HEK293 (cell line): ENCODE data around the gene ITGB1.

ENCODE experiments used
- HOXC10 ChIP-seq: sonication (generic); formaldehyde crosslinking; IDR thresholded peaks from 2 replicates; pipeline ENCODE4 v1.8.1; 2023; ENCODE audit warnings: mild to moderate bottlenecking, missing genetic modification reagents
- INSM2 ChIP-seq: fragments of 450-650 bp; formaldehyde crosslinking; IDR thresholded peaks from 2 replicates; pipeline ENCODE4 v1.5.1; 2016; ENCODE audit warnings: missing biosample characterization, missing genetic modification characterization
- KLF7 ChIP-seq: fragments of 450-650 bp; formaldehyde crosslinking; IDR thresholded peaks from 2 replicates; pipeline ENCODE4 v1.5.1; 2016; ENCODE audit warnings: missing biosample characterization, missing genetic modification characterization, borderline replicate concordance
- PRDM6 ChIP-seq: fragments of 450-650 bp; formaldehyde crosslinking; IDR thresholded peaks from 2 replicates; pipeline ENCODE4 v1.5.1; 2017; ENCODE audit warnings: missing biosample characterization, missing genetic modification characterization
- SP2 ChIP-seq: fragments of 450-650 bp; formaldehyde crosslinking; IDR thresholded peaks from 2 replicates; pipeline ENCODE4 v1.5.1; 2016; ENCODE audit warnings: missing biosample characterization, missing genetic modification characterization
- ZBTB17 ChIP-seq: fragments of 450-650 bp; formaldehyde crosslinking; IDR thresholded peaks from 2 replicates; pipeline ENCODE4 v1.5.1; 2016; ENCODE audit warnings: missing biosample characterization, missing genetic modification characterization
- ZBTB21 ChIP-seq: fragments of 450-650 bp; formaldehyde crosslinking; IDR thresholded peaks from 2 replicates; pipeline ENCODE4 v1.5.1; 2017; ENCODE audit warnings: missing biosample characterization, missing genetic modification characterization
- ZFHX2 ChIP-seq: fragments of 450-650 bp; formaldehyde crosslinking; conservative IDR thresholded peaks from 2 replicates; pipeline ENCODE4 v1.5.1; 2016; ENCODE audit warnings: missing biosample characterization, missing genetic modification characterization
- ZFP69B ChIP-seq: fragments of 450-650 bp; formaldehyde crosslinking; IDR thresholded peaks from 2 replicates; pipeline ENCODE4 v1.5.1; 2016; ENCODE audit warnings: missing biosample characterization, missing genetic modification characterization
- ZNF24 ChIP-seq: fragments of 450-650 bp; formaldehyde crosslinking; IDR thresholded peaks from 2 replicates; pipeline ENCODE4 v1.5.1; 2016; ENCODE audit warnings: missing biosample characterization, missing genetic modification characterization
- ZNF266 ChIP-seq: fragments of 450-650 bp; formaldehyde crosslinking; IDR thresholded peaks from 2 replicates; pipeline ENCODE4 v1.5.1; 2016; ENCODE audit warnings: missing biosample characterization, missing genetic modification characterization, low read depth
- ZNF292 ChIP-seq: fragments of 450-650 bp; formaldehyde crosslinking; IDR thresholded peaks from 2 replicates; pipeline ENCODE4 v1.5.1; 2016; ENCODE audit warnings: low read depth, missing biosample characterization, missing genetic modification characterization, borderline replicate concordance
- ZNF302 ChIP-seq: fragments of 450-650 bp; formaldehyde crosslinking; IDR thresholded peaks from 2 replicates; pipeline ENCODE4 v1.5.1; 2016; ENCODE audit warnings: missing biosample characterization, missing genetic modification characterization, low read depth
- ZNF366 ChIP-seq: fragments of 450-650 bp; formaldehyde crosslinking; conservative IDR thresholded peaks from 2 replicates; pipeline ENCODE4 v1.5.1; 2016; ENCODE audit warnings: missing biosample characterization, missing genetic modification characterization
- ZNF37A ChIP-seq: fragments of 450-650 bp; IDR thresholded peaks from 2 replicates; pipeline ENCODE4 v1.5.1; 2018; ENCODE audit warnings: missing biosample characterization, missing genetic modification characterization
- ZNF391 ChIP-seq: fragments of 450-650 bp; formaldehyde crosslinking; IDR thresholded peaks from 2 replicates; pipeline ENCODE4 v1.5.1; 2016; ENCODE audit warnings: low read depth, missing biosample characterization, missing genetic modification characterization, borderline replicate concordance
- ZNF404 ChIP-seq: fragments of 450-650 bp; formaldehyde crosslinking; IDR thresholded peaks from 2 replicates; pipeline ENCODE4 v1.5.1; 2017; ENCODE audit warnings: missing biosample characterization, missing genetic modification characterization
- ZNF426 ChIP-seq: fragments of 450-650 bp; formaldehyde crosslinking; IDR thresholded peaks from 2 replicates; pipeline ENCODE4 v1.5.1; 2017; ENCODE audit warnings: missing biosample characterization, missing genetic modification characterization, mild to moderate bottlenecking, inconsistent platforms, moderate library complexity
- ZNF501 ChIP-seq: fragments of 450-650 bp; formaldehyde crosslinking; IDR thresholded peaks from 2 replicates; pipeline ENCODE4 v1.5.1; 2016; ENCODE audit warnings: missing biosample characterization, missing genetic modification characterization
- ZNF585B ChIP-seq: fragments of 450-650 bp; formaldehyde crosslinking; IDR thresholded peaks from 2 replicates; pipeline ENCODE4 v1.5.1; 2016; ENCODE audit warnings: missing biosample characterization, missing genetic modification characterization
- ZNF600 ChIP-seq: fragments of 450-650 bp; formaldehyde crosslinking; IDR thresholded peaks from 2 replicates; pipeline ENCODE4 v1.5.1; 2016; ENCODE audit warnings: missing biosample characterization, missing genetic modification characterization
- ZNF658 ChIP-seq: fragments of 450-650 bp; formaldehyde crosslinking; IDR thresholded peaks from 2 replicates; pipeline ENCODE4; 2016; ENCODE audit warnings: missing biosample characterization, missing genetic modification characterization
- ZNF785 ChIP-seq: fragments of 450-650 bp; formaldehyde crosslinking; IDR thresholded peaks from 2 replicates; pipeline ENCODE4 v1.5.1; 2016; ENCODE audit warnings: missing biosample characterization, missing genetic modification characterization
- ZNF792 ChIP-seq: fragments of 450-650 bp; formaldehyde crosslinking; IDR thresholded peaks from 2 replicates; pipeline ENCODE4 v1.5.1; 2016; ENCODE audit warnings: missing biosample characterization, missing genetic modification characterization
- ZSCAN4 ChIP-seq: fragments of 450-650 bp; formaldehyde crosslinking; IDR thresholded peaks from 2 replicates; pipeline ENCODE4 v1.5.1; 2017; ENCODE audit warnings: missing biosample characterization, missing genetic modification characterization
- TF ChIP-seq, protein P1 (sequence below): fragments of 450-650 bp; IDR thresholded peaks from 2 replicates; pipeline ENCODE4 v1.5.1; 2018; ENCODE audit warnings: missing biosample characterization, mild to moderate bottlenecking, missing genetic modification characterization
- TF ChIP-seq, protein P2 (sequence below): fragments of 450-650 bp; formaldehyde crosslinking; IDR thresholded peaks from 2 replicates; pipeline ENCODE4 v1.5.1; 2016; ENCODE audit warnings: missing biosample characterization, missing genetic modification characterization, low read depth
- TF ChIP-seq, protein P3 (sequence below): fragments of 450-650 bp; formaldehyde crosslinking; IDR thresholded peaks from 2 replicates; pipeline ENCODE4 v1.5.1; 2016; ENCODE audit warnings: missing biosample characterization, missing genetic modification characterization

ITGB1 gene

GRCh38 chr10:32951111-32951510 is 6.9 kb downstream of the ITGB1 start (continued):
- TF ChIP-seq ZBTB17 (tag by site-specific recombination) (0 out of 2 replicates have a peak, but pooled peaks have one; percentile 9), ZNF792 (tag by site-specific recombination) (no peak), ZNF404 (tag by site-specific recombination) (no peak), ZNF292 (no peak), ZNF600 (tag by site-specific recombination) (no peak; the same call in 1 of the 2 replicates), ZSCAN4 (tag by site-specific recombination) (no peak), ZNF37A (tag by site-specific recombination) (no peak), KLF7 (tag by site-specific recombination) (no peak), ZFP69B (tag by site-specific recombination) (no peak), PRDM6 (tag by site-specific recombination) (peak; percentile 63), ZNF426 (tag by site-specific recombination) (no peak), ZFHX2 (tag by site-specific recombination) (no peak), ZNF266 (tag by site-specific recombination) (no peak), SP2 (tag by site-specific recombination) (no peak), ZNF501 (tag by site-specific recombination) (no peak), ZNF658 (no peak), ZNF24 (tag by site-specific recombination) (no peak), ZNF585B (tag by site-specific recombination) (no peak), INSM2 (tag by site-specific recombination) (no peak), HOXC10 (no peak), ZNF785 (tag by site-specific recombination) (no peak), ZNF366 (tag by site-specific recombination) (peak; percentile 3; the same call in 1 of the 2 replicates), ZNF302 (tag by site-specific recombination) (no peak), ZBTB21 (tag by site-specific recombination) (no peak), ZNF391 (tag by site-specific recombination) (no peak)
- TF ChIP-seq, protein P1, sequence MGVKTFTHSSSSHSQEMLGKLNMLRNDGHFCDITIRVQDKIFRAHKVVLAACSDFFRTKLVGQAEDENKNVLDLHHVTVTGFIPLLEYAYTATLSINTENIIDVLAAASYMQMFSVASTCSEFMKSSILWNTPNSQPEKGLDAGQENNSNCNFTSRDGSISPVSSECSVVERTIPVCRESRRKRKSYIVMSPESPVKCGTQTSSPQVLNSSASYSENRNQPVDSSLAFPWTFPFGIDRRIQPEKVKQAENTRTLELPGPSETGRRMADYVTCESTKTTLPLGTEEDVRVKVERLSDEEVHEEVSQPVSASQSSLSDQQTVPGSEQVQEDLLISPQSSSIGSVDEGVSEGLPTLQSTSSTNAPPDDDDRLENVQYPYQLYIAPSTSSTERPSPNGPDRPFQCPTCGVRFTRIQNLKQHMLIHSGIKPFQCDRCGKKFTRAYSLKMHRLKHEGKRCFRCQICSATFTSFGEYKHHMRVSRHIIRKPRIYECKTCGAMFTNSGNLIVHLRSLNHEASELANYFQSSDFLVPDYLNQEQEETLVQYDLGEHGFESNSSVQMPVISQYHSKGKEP, result no peak
- TF ChIP-seq, protein P2, sequence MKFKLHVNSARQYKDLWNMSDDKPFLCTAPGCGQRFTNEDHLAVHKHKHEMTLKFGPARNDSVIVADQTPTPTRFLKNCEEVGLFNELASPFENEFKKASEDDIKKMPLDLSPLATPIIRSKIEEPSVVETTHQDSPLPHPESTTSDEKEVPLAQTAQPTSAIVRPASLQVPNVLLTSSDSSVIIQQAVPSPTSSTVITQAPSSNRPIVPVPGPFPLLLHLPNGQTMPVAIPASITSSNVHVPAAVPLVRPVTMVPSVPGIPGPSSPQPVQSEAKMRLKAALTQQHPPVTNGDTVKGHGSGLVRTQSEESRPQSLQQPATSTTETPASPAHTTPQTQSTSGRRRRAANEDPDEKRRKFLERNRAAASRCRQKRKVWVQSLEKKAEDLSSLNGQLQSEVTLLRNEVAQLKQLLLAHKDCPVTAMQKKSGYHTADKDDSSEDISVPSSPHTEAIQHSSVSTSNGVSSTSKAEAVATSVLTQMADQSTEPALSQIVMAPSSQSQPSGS (tag by site-specific recombination), result 0 out of 2 replicates have a peak, but pooled peaks have one; percentile 18
- TF ChIP-seq, protein P3, sequence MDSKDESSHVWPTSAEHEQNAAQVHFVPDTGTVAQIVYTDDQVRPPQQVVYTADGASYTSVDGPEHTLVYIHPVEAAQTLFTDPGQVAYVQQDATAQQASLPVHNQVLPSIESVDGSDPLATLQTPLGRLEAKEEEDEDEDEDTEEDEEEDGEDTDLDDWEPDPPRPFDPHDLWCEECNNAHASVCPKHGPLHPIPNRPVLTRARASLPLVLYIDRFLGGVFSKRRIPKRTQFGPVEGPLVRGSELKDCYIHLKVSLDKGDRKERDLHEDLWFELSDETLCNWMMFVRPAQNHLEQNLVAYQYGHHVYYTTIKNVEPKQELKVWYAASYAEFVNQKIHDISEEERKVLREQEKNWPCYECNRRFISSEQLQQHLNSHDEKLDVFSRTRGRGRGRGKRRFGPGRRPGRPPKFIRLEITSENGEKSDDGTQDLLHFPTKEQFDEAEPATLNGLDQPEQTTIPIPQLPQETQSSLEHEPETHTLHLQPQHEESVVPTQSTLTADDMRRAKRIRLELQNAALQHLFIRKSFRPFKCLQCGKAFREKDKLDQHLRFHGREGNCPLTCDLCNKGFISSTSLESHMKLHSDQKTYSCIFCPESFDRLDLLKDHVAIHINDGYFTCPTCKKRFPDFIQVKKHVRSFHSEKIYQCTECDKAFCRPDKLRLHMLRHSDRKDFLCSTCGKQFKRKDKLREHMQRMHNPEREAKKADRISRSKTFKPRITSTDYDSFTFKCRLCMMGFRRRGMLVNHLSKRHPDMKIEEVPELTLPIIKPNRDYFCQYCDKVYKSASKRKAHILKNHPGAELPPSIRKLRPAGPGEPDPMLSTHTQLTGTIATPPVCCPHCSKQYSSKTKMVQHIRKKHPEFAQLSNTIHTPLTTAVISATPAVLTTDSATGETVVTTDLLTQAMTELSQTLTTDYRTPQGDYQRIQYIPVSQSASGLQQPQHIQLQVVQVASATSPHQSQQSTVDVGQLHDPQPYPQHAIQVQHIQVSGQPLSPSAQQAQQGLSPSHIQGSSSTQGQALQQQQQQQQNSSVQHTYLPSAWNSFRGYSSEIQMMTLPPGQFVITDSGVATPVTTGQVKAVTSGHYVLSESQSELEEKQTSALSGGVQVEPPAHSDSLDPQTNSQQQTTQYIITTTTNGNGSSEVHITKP (tag by site-specific recombination), result no peak
- TF ChIP-seq, all 188 proteins: peak for 6
